Mucosa of descending colon (tissue), 3 donors: ENCODE measurements around the gene SYNJ2. TPM values are rescaled to one million over a fixed set of nuclear protein-coding genes. Genes with fewer than 3 reads are reported as not detected.

ENCODE experiments used
- ATAC-seq: fragments of 200-7000 bp; cut with Tn5 transposase; one replicate; pipeline ENCODE4 v1.9.1; 2020; ENCODE audit warnings: mild to moderate bottlenecking, moderate library complexity
- DNase-seq, 3 donors: peaks; one replicate each; pipeline ENCODE4 v3.0.0-alpha.2; 2020
- H3K36me3 ChIP-seq: fragments of 200-600 bp; one replicate; pipeline ENCODE4 v1.8.0; 2021; ENCODE audit warnings: low read depth, mild to moderate bottlenecking
- H3K4me1 ChIP-seq: fragments of 200-600 bp; one replicate; pipeline ENCODE4 v1.8.0; 2021; ENCODE audit warnings: low read depth, mild to moderate bottlenecking
- H3K4me3 ChIP-seq: fragments of 200-600 bp; one replicate; pipeline ENCODE4 v1.8.0; 2021; ENCODE audit warnings: mild to moderate bottlenecking
- H3K9me3 ChIP-seq: fragments of 200-600 bp; one replicate; pipeline ENCODE4 v1.8.0; 2021; ENCODE audit warnings: mild to moderate bottlenecking
- intact Hi-C, 2 donors: fragments of 100-400 bp; cut with DNase I in 1 of 2; cut with micrococcal nuclease in 1 of 2; formaldehyde crosslinking; loops; one replicate each; pipeline versions ENCODE4 v1.11.0 to v1.11.1; 2022; cut with DNase I, micrococcal nuclease
- total RNA-seq, 3 donors: library from RNA; stranded (reverse); fragmentation: NEBNext Ultra II Directional in 2 of 3; extraction: Animal tissue kit (Norgen Biotek cat#: 25700) in 2 of 3; gene quantifications; one replicate each; pipeline versions ENCODE4 v1.2.1 to v1.2.4, GENCODE V29; 2021 to 2023
- TF ChIP-seq, protein P1 (sequence below): fragments of 200-600 bp; IDR thresholded peaks from one replicate; pipeline ENCODE4 v1.8.0; 2022; ENCODE audit warnings: antibody characterized with exemption, mild to moderate bottlenecking
- donor health status: DM: no; HTN: no; CAD: no; lungs with moderate emphysema.
- donor health status: DM: no; HTN: no; CAD: no.
- donor health status: DM: no; HTN: yes; CAD: no.

Gene SYNJ2
- total RNA-seq, 3 donors from 2014 or later: 28.3 to 45.9 (median 39.6) TPM

DNA sequence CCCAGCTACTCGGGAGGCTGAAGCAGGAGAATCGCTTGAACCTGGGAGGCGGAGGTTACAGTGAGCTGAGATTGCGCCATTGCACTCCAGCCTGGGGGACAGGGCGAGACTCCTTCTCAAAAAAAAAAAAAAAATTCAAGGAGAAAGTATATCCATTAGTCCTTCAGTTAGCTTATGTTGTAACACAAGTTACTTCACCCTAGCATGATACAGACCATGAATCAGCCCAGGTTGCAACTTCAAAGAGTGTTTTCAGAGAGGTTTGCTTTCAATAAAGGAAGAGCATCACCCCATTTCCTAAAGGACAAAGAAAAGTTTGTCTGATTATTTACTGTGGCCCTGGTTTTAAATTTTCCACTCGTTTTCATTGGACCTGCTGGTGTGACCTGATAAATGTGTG, 113.4 kb downstream of the SYNJ2 start:
- no peaks in the 10 kb centered on the region for H3K9me3 ChIP-seq
- H3K4me1 ChIP-seq: no peaks in the 10 kb centered on the region
- intact Hi-C loops: no loop called here
- no peak for DNase-seq
- peaks cover 6% of the 10 kb centered on the region for H3K36me3 ChIP-seq
- ATAC-seq: no peak
- TF ChIP-seq, protein P1, sequence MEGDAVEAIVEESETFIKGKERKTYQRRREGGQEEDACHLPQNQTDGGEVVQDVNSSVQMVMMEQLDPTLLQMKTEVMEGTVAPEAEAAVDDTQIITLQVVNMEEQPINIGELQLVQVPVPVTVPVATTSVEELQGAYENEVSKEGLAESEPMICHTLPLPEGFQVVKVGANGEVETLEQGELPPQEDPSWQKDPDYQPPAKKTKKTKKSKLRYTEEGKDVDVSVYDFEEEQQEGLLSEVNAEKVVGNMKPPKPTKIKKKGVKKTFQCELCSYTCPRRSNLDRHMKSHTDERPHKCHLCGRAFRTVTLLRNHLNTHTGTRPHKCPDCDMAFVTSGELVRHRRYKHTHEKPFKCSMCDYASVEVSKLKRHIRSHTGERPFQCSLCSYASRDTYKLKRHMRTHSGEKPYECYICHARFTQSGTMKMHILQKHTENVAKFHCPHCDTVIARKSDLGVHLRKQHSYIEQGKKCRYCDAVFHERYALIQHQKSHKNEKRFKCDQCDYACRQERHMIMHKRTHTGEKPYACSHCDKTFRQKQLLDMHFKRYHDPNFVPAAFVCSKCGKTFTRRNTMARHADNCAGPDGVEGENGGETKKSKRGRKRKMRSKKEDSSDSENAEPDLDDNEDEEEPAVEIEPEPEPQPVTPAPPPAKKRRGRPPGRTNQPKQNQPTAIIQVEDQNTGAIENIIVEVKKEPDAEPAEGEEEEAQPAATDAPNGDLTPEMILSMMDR: no peak
- no peak overlapping the region for H3K4me3 ChIP-seq

DNA sequence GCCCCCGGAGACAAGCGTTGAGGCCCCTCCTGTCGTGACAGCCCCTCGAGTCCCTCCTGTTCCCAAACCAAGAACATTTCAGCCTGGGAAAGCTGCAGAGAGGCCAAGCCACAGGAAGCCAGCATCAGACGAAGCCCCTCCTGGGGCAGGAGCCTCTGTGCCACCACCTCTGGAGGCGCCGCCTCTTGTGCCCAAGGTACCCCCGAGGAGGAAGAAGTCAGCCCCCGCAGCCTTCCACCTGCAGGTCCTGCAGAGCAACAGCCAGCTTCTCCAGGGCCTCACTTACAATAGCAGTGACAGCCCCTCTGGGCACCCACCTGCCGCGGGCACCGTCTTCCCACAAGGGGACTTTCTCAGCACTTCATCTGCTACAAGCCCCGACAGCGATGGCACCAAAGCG, 114.0 kb downstream of the SYNJ2 start:
- H3K36me3 ChIP-seq: peaks cover 6% of the 10 kb centered on the region
- TF ChIP-seq, protein P1: no peak
- intact Hi-C loops: no loop called here
- ATAC-seq (no peak), DNase-seq (no peak)
- no peaks in the 10 kb centered on the region for H3K4me1 ChIP-seq
- no peak overlapping the region for H3K4me3 ChIP-seq
- H3K9me3 ChIP-seq: no peaks in the 10 kb centered on the region

DNA sequence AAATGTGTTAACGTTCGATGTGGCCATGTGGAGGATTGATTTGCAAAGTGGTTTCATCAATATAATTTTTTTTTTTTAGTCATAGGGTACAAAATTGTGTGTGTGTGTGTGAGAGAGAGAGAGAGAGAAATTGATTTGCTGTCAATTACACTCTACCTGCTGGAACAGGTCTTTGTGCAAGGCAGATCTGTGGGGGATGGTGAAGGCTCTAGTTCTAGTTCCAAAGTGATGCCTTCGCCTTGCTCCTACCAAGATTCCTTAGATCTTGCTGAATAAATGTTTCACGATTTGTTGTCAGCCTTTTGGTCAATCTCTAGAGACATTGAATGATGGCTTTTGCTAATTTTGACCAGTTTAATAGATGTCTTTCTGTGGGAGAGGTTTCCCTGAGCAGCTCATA, 121.6 kb downstream of the SYNJ2 start:
- H3K9me3 ChIP-seq: no peaks in the 10 kb centered on the region
- intact Hi-C loops: no loop called here
- DNase-seq (no peak), ATAC-seq (no peak)
- TF ChIP-seq, protein P1: no peak
- no peaks in the 10 kb centered on the region for H3K4me1 ChIP-seq
- H3K4me3 ChIP-seq: no peak overlapping the region
- H3K36me3 ChIP-seq: no peaks in the 10 kb centered on the region

DNA sequence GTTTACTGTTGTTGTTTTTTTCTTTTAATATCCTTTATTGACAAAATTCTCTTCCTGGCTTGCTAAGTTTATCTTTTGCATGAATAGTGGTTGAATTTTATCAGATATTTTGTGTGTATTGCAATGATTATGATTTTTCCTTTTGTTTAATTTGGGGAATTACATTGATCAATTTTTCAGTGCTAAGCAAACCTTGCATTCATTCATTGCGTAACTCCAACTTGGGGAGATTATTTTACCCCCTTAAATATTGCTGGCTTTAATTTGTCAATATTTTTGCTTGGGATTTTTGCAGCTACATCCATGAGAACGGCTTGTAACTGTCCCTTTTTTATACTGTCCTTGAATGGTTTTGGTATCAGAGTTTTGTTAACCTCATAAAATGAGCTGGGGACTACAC, 123.0 kb downstream of the SYNJ2 start:
- H3K4me3 ChIP-seq: no peak overlapping the region
- H3K36me3 ChIP-seq: no peaks in the 10 kb centered on the region
- no peaks in the 10 kb centered on the region for H3K9me3 ChIP-seq
- intact Hi-C loops: no loop called here
- H3K4me1 ChIP-seq: no peaks in the 10 kb centered on the region
- TF ChIP-seq, protein P1: no peak
- no peak for DNase-seq
- no peak for ATAC-seq

DNA sequence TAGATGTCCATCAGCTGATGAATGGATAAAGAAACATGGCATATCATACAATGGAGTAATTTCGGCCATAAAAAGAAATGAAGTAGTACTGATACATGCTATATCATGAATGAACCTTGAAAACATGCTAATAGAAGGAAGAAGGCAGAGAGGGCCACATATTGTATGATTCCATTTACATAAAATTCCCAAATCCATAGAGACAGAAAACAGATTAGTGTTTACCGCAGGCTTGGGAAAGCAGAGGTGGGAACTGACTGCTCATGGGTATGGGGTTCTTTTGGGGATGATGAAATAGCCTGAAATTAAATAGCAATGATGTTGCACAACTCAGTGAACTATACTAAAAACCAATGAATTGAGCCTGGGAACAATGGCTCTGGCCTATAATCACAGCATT, 128.1 kb downstream of the SYNJ2 start:
- H3K36me3 ChIP-seq: no peaks in the 10 kb centered on the region

More for the DNA sequence above, 128.1 kb downstream of the SYNJ2 start:
- TF ChIP-seq, protein P1: no peak
- DNase-seq (no peak), ATAC-seq (no peak)
- no peak overlapping the region for H3K4me3 ChIP-seq
- no peaks in the 10 kb centered on the region for H3K9me3 ChIP-seq
- intact Hi-C loops: no loop called here
- H3K4me1 ChIP-seq: no peaks in the 10 kb centered on the region
